HUES64 (cell line): Measurements from ENCODE around the gene DCLK1.

Experiments
- H3K27ac ChIP-seq: 2 replicates; pipeline ENCODE4 v1.7.0; 2013; ENCODE audit warnings: low read depth, low read length, inconsistent platforms
- H3K27me3 ChIP-seq: 2 replicates; pipeline ENCODE4 v1.6.1; 2013; ENCODE audit warnings: mild to moderate bottlenecking, low read length; ENCODE audit not compliant: insufficient read depth
- H3K36me3 ChIP-seq: 2 replicates; pipeline ENCODE4 v1.6.1; 2013; ENCODE audit warnings: mild to moderate bottlenecking, low read length; ENCODE audit not compliant: insufficient read depth
- H3K4me1 ChIP-seq: 2 replicates; pipeline ENCODE4 v1.6.1; 2013; ENCODE audit warnings: mild to moderate bottlenecking, low read length, moderate library complexity; ENCODE audit not compliant: insufficient read depth
- H3K4me3 ChIP-seq: 2 replicates; pipeline ENCODE4 v1.5.1; 2013; ENCODE audit warnings: mild to moderate bottlenecking, low read length, moderate library complexity
- H3K9ac ChIP-seq: 2 replicates; pipeline ENCODE4 v1.6.1; 2013; ENCODE audit warnings: mild to moderate bottlenecking, low read depth, low read length
- H3K9me3 ChIP-seq: 2 replicates; pipeline ENCODE4 v1.6.1; 2013; ENCODE audit warnings: low read depth, low read length; ENCODE audit not compliant: insufficient read depth
- WGBS: fragments of 150-250, 120-280 bp; methylation state at CpG from one replicate; pipeline ENCODE4 v1.1.7; 2013; ENCODE audit warnings: missing lambda C conversion rate; 5-methylcytosine and 5-hydroxymethylcytosine counted together

Gene DCLK1

GRCh38 chr13:35941374-35941773 lies 189.8 kb downstream of the DCLK1 start:
- WGBS = 97% methylated on average over 10 of the region's 10 CpGs
- Histone ChIP-seq H3K27ac (no peak overlapping the region), H3K27me3 (no peaks in the 10 kb centered on the region), H3K4me3 (no peak overlapping the region), H3K9ac (no peak overlapping the region), H3K9me3 (peaks cover 8% of the 10 kb centered on the region), H3K36me3 (no peaks in the 10 kb centered on the region), H3K4me1 (peaks cover 1% of the 10 kb centered on the region)

GRCh38 chr13:35940734-35941133 lies 190.4 kb downstream of the DCLK1 start:
- WGBS = 95% methylated on average over 4 of the region's 4 CpGs

DNA sequence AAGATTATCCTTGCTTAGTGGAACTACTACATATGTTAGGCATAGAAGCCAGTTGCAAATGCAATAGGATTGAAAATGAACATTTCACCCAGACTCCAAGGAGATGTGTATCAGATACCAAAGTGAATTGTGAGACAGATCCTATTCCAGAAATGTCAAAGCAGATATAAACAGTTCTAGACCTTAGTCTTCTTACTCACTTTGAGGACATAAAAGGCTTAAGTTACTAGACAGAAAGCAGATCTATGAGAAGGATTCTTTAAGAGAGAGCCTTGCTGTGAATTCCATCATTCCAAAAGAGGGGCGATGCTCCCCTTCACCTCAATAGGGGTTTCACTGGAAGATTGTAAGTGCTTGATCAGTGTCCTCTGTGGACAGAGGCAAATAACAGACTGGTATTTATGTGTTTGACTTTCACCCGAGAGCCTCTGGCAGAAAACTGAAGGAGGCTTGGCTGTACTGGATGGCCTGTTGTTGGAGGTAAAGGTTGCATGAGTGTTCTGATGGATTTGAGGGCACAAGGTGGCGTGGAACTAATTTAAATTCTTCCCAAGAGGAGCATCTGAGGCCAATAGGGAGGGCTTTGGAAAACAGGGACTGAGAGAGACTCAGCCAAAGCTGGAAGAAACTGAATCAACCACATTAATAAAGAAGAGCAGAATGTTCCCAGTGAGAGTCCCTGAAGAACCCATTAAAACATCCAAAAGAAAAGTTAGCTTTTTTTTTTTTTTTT lies 194.8 kb downstream of the DCLK1 start:
- H3K4me3 ChIP-seq = no peak overlapping the region
- no peaks in the 10 kb centered on the region; the same call in 1 of the 2 replicates for H3K4me1 ChIP-seq
- H3K27ac ChIP-seq = no peak overlapping the region
- peaks cover 27% of the 10 kb centered on the region for H3K9me3 ChIP-seq
- WGBS = 92% methylated on average over 3 of the region's 3 CpGs
- no peak overlapping the region for H3K9ac ChIP-seq
- H3K27me3 ChIP-seq = no peaks in the 10 kb centered on the region
- no peaks in the 10 kb centered on the region for H3K36me3 ChIP-seq

More at GRCh38 chr13:35940734-35941133, 190.4 kb downstream of the DCLK1 start:
- no peak overlapping the region for H3K9ac ChIP-seq
- H3K36me3 ChIP-seq = no peaks in the 10 kb centered on the region
- no peak overlapping the region for H3K27ac ChIP-seq
- H3K4me3 ChIP-seq = no peak overlapping the region
- H3K27me3 ChIP-seq = no peaks in the 10 kb centered on the region
- H3K4me1 ChIP-seq = no peaks in the 10 kb centered on the region
- H3K9me3 ChIP-seq = peaks cover 8% of the 10 kb centered on the region

DNA sequence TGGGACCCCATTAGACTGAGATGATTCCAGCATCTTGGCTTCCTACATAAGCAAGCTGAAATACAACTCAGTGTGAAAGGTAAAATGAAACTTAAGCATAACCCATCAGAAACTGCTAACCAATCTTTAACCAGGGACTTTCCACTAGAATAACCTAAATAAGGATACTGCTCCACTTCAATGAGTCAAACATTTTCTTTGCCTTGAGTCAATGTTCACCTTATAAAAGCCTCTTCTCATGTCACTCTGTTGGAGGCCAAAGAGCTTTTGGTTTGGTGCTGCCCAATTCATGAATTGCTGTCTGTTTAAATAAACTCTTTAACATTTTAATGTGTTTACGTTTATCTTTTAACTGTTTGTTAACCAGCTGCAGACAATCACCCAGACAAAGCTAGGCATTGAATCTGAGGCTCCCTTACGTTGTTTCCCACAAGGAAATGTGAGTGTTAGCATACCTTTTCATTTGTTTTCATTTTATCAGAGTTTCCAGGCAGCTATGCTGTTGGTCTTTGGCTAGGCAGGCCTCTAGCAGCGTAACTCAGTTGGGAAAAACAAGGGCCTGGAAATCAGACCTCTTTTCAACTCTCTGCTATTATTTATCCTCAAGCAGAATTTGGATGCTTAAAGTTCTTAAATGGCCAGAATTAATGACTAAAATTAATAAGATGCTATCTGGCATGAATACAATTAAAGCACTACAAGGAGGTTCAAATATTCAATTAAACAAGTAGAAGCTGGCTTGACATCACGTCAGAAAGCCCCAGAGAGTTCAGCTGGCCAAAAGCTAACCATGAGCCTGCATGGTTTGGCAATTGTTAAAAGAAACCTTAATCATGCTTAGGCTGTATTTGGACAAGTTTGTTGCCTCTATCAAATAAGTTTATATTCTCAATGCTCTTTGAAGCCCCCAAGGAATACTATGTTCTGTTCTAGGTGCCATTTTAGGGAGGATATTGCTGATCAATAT lies 200.2 kb downstream of the DCLK1 start:
- no peaks in the 10 kb centered on the region for H3K36me3 ChIP-seq
- H3K9me3 ChIP-seq = peaks cover 37% of the 10 kb centered on the region
- H3K27me3 ChIP-seq = no peaks in the 10 kb centered on the region
- 78% methylated on average over 4 of the region's 4 CpGs for WGBS
- H3K4me1 ChIP-seq = peaks cover 9% of the 10 kb centered on the region; the same call in 1 of the 2 replicates
- peak overlapping the region; percentile 50; the same call in 1 of the 2 replicates for H3K27ac ChIP-seq
- no peak overlapping the region for H3K9ac ChIP-seq
- H3K4me3 ChIP-seq = no peak overlapping the region

GRCh38 chr13:35927567-35928021 lies 203.6 kb downstream of the DCLK1 start:
- no peaks in the 10 kb centered on the region for H3K36me3 ChIP-seq
- no peak overlapping the region for H3K4me3 ChIP-seq
- no peak overlapping the region for H3K27ac ChIP-seq
- no peak overlapping the region for H3K9ac ChIP-seq
- WGBS = 76% methylated on average over 4 of the region's 4 CpGs
- peaks cover 20% of the 10 kb centered on the region for H3K9me3 ChIP-seq
- no peaks in the 10 kb centered on the region for H3K27me3 ChIP-seq
- peaks cover 13% of the 10 kb centered on the region for H3K4me1 ChIP-seq

DNA sequence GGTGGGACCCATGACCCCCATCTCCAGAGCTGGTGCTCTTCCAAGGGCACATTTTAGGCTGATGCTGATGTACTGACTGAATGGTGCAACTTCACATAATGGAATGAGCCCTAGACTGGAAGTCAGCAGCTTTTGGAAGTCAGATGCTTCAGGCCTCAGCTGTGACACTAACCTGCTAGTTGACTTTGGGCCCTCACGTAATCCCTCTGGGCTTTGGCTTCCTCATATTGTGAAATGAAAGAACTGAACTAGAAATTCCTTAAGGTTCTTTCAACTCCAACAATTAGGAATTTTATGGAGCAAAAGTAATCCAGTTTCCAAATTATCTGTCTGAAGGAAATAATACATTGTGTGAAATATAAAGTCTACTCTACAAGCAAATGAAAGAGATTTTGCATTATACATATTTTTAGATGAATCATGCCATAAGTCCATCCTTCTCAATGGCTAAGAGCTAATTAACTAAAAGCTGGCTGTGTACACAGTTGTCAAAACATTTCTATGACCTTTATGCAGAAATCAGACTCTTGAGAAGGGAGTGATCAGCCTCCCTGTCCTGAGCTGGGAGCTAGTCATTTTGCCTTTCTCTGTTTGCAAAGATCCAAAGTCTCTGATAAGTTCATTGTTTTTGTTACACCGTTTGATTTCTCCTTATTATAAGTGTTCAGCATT lies 204.2 kb downstream of the DCLK1 start:
- Histone ChIP-seq H3K36me3 (no peaks in the 10 kb centered on the region), H3K9ac (no peak overlapping the region), H3K9me3 (peaks cover 16% of the 10 kb centered on the region), H3K4me3 (no peak overlapping the region), H3K27me3 (no peaks in the 10 kb centered on the region), H3K27ac (no peak overlapping the region), H3K4me1 (peaks cover 13% of the 10 kb centered on the region)
- WGBS = 85% methylated on average over 2 of the region's 2 CpGs

DNA sequence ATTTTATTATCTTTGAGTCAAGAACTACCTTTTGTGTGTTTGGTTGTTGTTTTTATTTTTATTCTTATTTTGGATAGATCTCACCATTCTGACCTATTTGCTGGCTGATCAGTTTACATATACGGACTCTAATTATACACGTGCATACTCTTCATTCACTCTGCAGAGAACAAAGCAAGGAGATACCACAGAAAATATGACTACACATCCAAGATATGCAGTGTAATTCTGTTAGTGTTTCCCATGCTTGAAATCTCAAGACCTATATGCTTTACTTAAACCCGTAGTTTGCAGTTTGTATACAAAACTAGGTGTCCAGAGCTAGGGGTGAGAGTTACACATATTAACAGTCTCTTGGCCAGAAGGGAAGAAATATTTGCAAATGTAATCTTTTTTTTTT lies 205.5 kb downstream of the DCLK1 start:
- peaks cover 15% of the 10 kb centered on the region for H3K4me1 ChIP-seq
- H3K9ac ChIP-seq = no peak overlapping the region

DNA sequence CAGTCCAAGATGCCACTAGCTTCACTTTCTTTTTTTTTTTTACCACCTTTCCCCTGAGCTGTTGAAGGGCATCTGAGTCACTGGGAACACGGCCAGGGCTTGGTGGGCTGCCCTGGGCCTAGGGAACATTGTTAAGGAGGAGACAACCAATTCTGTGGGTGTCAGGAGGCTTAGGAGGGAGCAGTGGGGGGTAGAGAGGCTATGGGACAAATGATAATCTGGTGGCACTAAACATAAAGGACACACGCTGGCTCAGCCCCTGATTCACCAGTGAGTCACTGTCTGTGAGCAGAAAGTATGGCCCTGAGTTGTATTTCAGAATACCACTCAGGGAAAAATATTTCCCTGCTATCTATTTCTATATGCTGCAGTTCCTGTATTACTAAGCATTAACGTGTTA lies 207.8 kb downstream of the DCLK1 start:
- H3K9me3 ChIP-seq = no peaks in the 10 kb centered on the region
- no peak overlapping the region for H3K27ac ChIP-seq
- no peak overlapping the region for H3K9ac ChIP-seq
- no peaks in the 10 kb centered on the region for H3K36me3 ChIP-seq
- no peaks in the 10 kb centered on the region for H3K27me3 ChIP-seq
- peaks cover 14% of the 10 kb centered on the region for H3K4me1 ChIP-seq
- WGBS = 62% methylated on average over 3 of the region's 3 CpGs
- no peak overlapping the region for H3K4me3 ChIP-seq

More for the DNA sequence above, 205.5 kb downstream of the DCLK1 start:
- Histone ChIP-seq H3K9me3 (peaks cover 5% of the 10 kb centered on the region), H3K27me3 (no peaks in the 10 kb centered on the region), H3K4me3 (no peak overlapping the region), H3K27ac (no peak overlapping the region), H3K36me3 (no peaks in the 10 kb centered on the region)
- 94% methylated on average over 3 of the region's 3 CpGs for WGBS

DNA sequence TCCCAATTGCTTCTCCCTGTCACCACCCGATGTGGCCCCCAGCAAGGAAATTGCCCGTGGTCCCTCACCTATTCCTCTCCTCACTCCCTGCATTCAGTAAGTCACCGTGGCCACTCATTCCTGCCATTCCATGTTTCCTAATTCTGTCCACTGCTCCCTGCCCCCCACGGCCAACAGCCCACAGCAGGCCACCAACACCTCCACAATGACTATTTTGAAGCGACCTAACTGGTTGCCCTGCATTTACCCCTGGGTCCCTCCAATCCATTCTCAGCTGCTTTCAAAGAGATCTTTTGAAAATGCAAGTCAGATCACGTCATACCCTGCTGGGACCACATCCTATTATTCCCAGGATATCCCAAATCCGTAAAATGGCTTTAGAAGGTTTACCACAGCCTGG lies 210.4 kb downstream of the DCLK1 start:
- H3K4me1 ChIP-seq = peaks cover 38% of the 10 kb centered on the region
- WGBS = 68% methylated on average over 7 of the region's 7 CpGs
- no peaks in the 10 kb centered on the region for H3K9me3 ChIP-seq
- H3K9ac ChIP-seq = no peak overlapping the region
- H3K27ac ChIP-seq = no peak overlapping the region
- H3K36me3 ChIP-seq = no peaks in the 10 kb centered on the region
- no peak overlapping the region for H3K4me3 ChIP-seq
- H3K27me3 ChIP-seq = no peaks in the 10 kb centered on the region

DNA sequence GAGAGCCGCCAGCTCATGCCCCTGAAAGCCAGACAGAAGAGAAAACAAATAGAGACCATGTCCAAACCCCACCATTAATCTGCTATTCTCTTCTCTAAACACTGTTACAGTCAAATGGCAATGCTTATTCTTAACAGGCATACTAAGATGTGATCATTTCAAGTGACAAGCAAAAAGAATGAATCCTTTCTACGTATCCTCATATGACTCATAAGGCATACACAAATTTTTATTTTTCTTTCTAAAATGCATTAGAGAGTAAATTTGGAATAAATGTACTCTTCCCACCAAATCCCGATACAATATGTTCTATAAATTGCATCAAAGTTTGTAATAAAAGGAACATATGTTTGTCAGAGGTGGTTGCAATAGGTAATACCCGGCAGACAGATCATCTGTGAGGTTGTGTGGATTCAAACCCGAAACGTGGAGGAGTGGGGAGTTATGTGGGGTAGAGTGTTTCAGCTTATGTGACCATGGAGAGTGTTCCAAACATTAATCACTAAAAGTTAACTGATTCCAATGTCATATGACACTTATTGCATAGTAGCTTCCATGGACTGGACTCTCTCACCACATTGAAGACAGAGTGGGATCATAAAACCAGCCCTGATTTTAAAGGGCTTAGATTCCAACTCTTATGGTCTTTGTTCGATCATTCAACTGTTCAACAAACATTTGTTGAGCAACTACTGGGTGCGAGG lies 213.1 kb downstream of the DCLK1 start:
- no peaks in the 10 kb centered on the region for H3K27me3 ChIP-seq
- H3K9ac ChIP-seq = no peak overlapping the region
- WGBS = 87% methylated on average over 7 of the region's 8 CpGs
- H3K4me1 ChIP-seq = peaks cover 38% of the 10 kb centered on the region
- no peaks in the 10 kb centered on the region for H3K9me3 ChIP-seq
- H3K4me3 ChIP-seq = no peak overlapping the region
- H3K27ac ChIP-seq = 0 out of 2 replicates have a peak overlapping the region, but pooled peaks have one; percentile 10
- H3K36me3 ChIP-seq = no peaks in the 10 kb centered on the region
